Endodermal cell (in vitro differentiated cells): ENCODE data around the gene C8G. TPM values are rescaled to one million over a fixed set of nuclear protein-coding genes. Genes with fewer than 3 reads are reported as not detected.

ENCODE experiments used
- DNase-seq: peaks from one replicate; pipeline ENCODE4 v3.0.0-alpha.2; 2017
- H3K27ac ChIP-seq: 2 replicates; pipeline ENCODE4 v1.5.1; 2013; ENCODE audit warnings: mild to moderate bottlenecking, low read depth, low read length, moderate library complexity
- H3K27me3 ChIP-seq: 2 replicates; pipeline ENCODE4 v1.6.1; 2013; ENCODE audit warnings: mild to moderate bottlenecking, low read length, moderate library complexity; ENCODE audit not compliant: insufficient read depth, control insufficient read depth, poor library complexity, severe bottlenecking
- H3K36me3 ChIP-seq: 2 replicates; pipeline ENCODE4 v1.7.0; 2013; ENCODE audit warnings: mild to moderate bottlenecking, low read length, moderate library complexity; ENCODE audit not compliant: control insufficient read depth, insufficient read depth
- H3K4me1 ChIP-seq: one replicate; pipeline ENCODE4 v1.7.0; 2013; ENCODE audit warnings: low read length; ENCODE audit not compliant: control insufficient read depth, insufficient read depth
- H3K4me3 ChIP-seq: 2 replicates; pipeline ENCODE4 v1.5.1; 2013; ENCODE audit warnings: mild to moderate bottlenecking, low read length, moderate library complexity
- H3K9ac ChIP-seq: 2 replicates; pipeline ENCODE4 v1.6.1; 2013; ENCODE audit warnings: mild to moderate bottlenecking, low read length, moderate library complexity; ENCODE audit not compliant: poor library complexity, severe bottlenecking; ENCODE audit errors: extremely low read depth
- H3K9me3 ChIP-seq: 2 replicates; pipeline ENCODE4 v1.6.1; 2013; ENCODE audit warnings: mild to moderate bottlenecking, low read length, moderate library complexity; ENCODE audit not compliant: control insufficient read depth
- H3K27ac Mint-ChIP-seq: 2 replicates; pipeline ENCODE4 v1.8.0; 2020; ENCODE audit warnings: mixed read lengths
- H3K27me3 Mint-ChIP-seq: 2 replicates; pipeline ENCODE4 v1.8.0; 2021; ENCODE audit warnings: mild to moderate bottlenecking, mixed read lengths; ENCODE audit not compliant: insufficient read depth
- H3K36me3 Mint-ChIP-seq: 2 replicates; pipeline ENCODE4 v1.8.0; 2020; ENCODE audit warnings: low read depth, mixed read lengths
- H3K4me1 Mint-ChIP-seq: 2 replicates; pipeline ENCODE4 v1.8.0; 2020; ENCODE audit warnings: mixed read lengths
- H3K4me3 Mint-ChIP-seq: 2 replicates; pipeline ENCODE4 v1.8.0; 2020; ENCODE audit warnings: mild to moderate bottlenecking, moderate library complexity, mixed read lengths
- H3K9me3 Mint-ChIP-seq: 2 replicates; pipeline ENCODE4 v1.8.0; 2020; ENCODE audit warnings: mild to moderate bottlenecking, mixed read lengths
- WGBS, 2 experiments: methylation state at CpG; one replicate each; pipeline versions ENCODE4 v1.1.5 to v1.1.7; 2013; ENCODE audit warnings: missing lambda C conversion rate in 2 of 2, mixed read lengths in 1 of 2; ENCODE audit not compliant: insufficient coverage in 1 of 2, insufficient read length in 1 of 2; 5-methylcytosine and 5-hydroxymethylcytosine counted together
- total RNA-seq, 2 donors: library from RNA; stranded (reverse); fragmentation: NEBNext Ultra II Directional in 1 of 2; extraction: Animal tissue kit (Norgen Biotek cat#: 25700) in 1 of 2; gene quantifications; 2 replicates in 1 of 2; 3 replicates in 1 of 2; pipeline ENCODE4 v1.2.1, GENCODE V29; 2021
- TF ChIP-seq, protein P1 (sequence below): fragments of 200-600 bp; sonication (generic); conservative IDR thresholded peaks from 2 replicates; pipeline ENCODE4 v1.5.0; 2021; ENCODE audit warnings: antibody characterized with exemption, mild to moderate bottlenecking

The C8G gene
- total RNA-seq, 2 donors from 2014 or later, result 1.2 to 1.6 TPM

DNA sequence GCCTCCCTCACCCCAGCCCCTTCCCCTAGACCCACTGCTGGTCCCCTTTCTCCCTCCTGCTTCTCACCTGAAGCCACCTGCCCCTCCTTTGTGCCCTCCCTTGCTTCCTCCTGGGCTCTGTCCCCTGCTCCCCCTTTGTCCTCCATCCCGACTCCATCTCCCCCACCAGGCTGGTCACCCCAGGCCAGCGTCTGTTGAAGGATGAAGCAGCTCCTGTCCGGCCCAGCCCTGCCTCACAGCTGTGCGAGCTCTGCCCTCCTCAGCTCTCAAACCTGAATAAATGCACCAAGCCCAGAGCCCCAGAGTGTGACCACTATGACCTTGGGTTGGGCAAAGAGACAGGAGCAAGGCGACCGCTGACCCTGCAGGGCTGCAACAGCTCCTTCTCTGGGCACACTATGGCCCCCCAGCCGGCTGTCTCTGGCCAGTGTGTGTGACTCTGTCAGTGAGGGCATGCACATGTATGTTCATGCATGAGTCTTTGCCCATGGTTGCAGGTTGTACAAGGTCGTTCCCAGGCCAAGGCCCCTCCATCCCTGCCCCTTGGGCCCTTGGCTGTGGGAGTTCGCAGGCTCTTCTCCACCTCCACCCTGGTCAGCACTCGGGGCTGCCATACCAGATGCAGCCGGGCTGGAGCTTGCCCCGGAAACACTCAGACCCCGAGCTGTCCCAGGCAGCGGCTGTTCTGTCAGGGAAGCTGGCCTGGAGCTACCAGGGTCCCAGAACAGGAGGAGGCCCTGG is 10.3 kb downstream of the C8G start:
- H3K27ac ChIP-seq, result no peak overlapping the region
- no peaks in the 10 kb centered on the region for H3K36me3 Mint-ChIP-seq
- TF ChIP-seq, protein P1, sequence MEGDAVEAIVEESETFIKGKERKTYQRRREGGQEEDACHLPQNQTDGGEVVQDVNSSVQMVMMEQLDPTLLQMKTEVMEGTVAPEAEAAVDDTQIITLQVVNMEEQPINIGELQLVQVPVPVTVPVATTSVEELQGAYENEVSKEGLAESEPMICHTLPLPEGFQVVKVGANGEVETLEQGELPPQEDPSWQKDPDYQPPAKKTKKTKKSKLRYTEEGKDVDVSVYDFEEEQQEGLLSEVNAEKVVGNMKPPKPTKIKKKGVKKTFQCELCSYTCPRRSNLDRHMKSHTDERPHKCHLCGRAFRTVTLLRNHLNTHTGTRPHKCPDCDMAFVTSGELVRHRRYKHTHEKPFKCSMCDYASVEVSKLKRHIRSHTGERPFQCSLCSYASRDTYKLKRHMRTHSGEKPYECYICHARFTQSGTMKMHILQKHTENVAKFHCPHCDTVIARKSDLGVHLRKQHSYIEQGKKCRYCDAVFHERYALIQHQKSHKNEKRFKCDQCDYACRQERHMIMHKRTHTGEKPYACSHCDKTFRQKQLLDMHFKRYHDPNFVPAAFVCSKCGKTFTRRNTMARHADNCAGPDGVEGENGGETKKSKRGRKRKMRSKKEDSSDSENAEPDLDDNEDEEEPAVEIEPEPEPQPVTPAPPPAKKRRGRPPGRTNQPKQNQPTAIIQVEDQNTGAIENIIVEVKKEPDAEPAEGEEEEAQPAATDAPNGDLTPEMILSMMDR, result no peak
- H3K9me3 ChIP-seq, result no peaks in the 10 kb centered on the region
- no peaks in the 10 kb centered on the region for H3K36me3 ChIP-seq
- 86 to 87% methylated on average over 8 to 14 of the region's 14 CpGs for WGBS, 2 experiments
- peaks cover 3% of the 10 kb centered on the region for H3K4me1 ChIP-seq
- peaks cover 4% of the 10 kb centered on the region for H3K27me3 Mint-ChIP-seq
- no peak overlapping the region for H3K4me3 Mint-ChIP-seq
- no peak for DNase-seq
- no peak overlapping the region for H3K27ac Mint-ChIP-seq
- H3K4me3 ChIP-seq, result no peak overlapping the region
- no peaks in the 10 kb centered on the region for H3K9me3 Mint-ChIP-seq
- no peak overlapping the region for H3K9ac ChIP-seq
- H3K27me3 ChIP-seq, result no peaks in the 10 kb centered on the region
- peaks cover 3% of the 10 kb centered on the region for H3K4me1 Mint-ChIP-seq

DNA sequence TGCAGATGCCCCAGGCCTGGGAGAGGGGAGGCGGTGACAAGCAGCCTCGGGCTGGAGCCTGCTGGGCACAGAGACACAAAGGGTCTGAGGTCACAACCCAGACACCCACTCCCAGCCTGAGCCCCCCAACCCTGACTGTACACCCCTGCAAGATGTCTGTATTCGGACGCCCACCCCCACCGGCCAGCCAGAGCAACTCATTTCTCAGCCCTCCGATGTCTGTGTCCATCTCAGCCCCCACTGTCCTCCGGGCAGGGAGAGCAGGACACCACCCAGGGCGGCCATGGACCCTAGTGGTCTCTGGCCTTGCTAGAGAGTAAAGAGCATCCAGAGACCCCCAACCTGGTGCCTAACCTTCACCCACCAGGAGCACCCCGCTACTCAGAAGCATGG is 10.9 kb downstream of the C8G start:
- WGBS, 2 experiments, result 80 to 90% methylated on average over 2 to 9 of the region's 9 CpGs
- no peaks in the 10 kb centered on the region for H3K4me1 Mint-ChIP-seq
- TF ChIP-seq, protein P1, result no peak

DNA sequence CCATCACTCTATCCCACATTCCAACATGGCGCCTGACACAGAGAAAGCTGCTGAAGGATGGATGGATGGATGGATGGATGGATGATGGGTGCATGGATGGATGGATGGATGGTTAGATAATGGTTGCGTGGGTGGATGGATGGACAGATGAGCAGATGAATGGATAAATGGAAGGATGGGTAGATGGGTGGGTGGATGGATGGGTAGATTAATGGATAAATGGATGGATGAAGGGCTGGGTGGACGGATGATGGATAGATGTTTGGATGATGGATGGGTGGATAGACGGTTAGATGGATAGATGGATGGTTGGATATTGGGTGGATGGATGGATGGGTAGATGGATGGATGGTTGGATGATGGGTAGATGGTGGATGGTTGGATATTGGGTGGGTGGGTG is 11.6 kb downstream of the C8G start:
- H3K4me1 Mint-ChIP-seq, result no peaks in the 10 kb centered on the region
- Histone ChIP-seq H3K27me3 (no peaks in the 10 kb centered on the region), H3K9me3 (no peaks in the 10 kb centered on the region), H3K4me3 (no peak overlapping the region), H3K4me1 (no peaks in the 10 kb centered on the region), H3K27ac (no peak overlapping the region), H3K36me3 (no peaks in the 10 kb centered on the region), H3K9ac (no peak overlapping the region)
- TF ChIP-seq, protein P1, result no peak
- H3K36me3 Mint-ChIP-seq, result no peaks in the 10 kb centered on the region
- DNase-seq, result no peak
- WGBS, 2 experiments, result 91 to 100% methylated on average over 2 to 4 of the region's 4 CpGs
- no peaks in the 10 kb centered on the region for H3K9me3 Mint-ChIP-seq
- peaks cover 4% of the 10 kb centered on the region for H3K27me3 Mint-ChIP-seq
- no peak overlapping the region for H3K4me3 Mint-ChIP-seq
- no peak overlapping the region for H3K27ac Mint-ChIP-seq

More for the DNA sequence above, 10.9 kb downstream of the C8G start:
- Histone ChIP-seq H3K4me3 (no peak overlapping the region), H3K4me1 (no peaks in the 10 kb centered on the region), H3K27me3 (no peaks in the 10 kb centered on the region), H3K9me3 (no peaks in the 10 kb centered on the region), H3K9ac (no peak overlapping the region), H3K27ac (no peak overlapping the region), H3K36me3 (no peaks in the 10 kb centered on the region)
- Mint-ChIP-seq H3K4me3 (no peak overlapping the region), H3K36me3 (no peaks in the 10 kb centered on the region), H3K27me3 (peaks cover 4% of the 10 kb centered on the region), H3K27ac (no peak overlapping the region), H3K9me3 (no peaks in the 10 kb centered on the region)
- DNase-seq, result no peak
